NCI-H748 treated with DMSO at 0.1 percent for 48 hours (cell line): ENCODE data around the gene NASP.

ENCODE experiments used
- DNase-seq: peaks from one replicate; lab custom pipeline; 2025; lab: John Stamatoyannopoulos, UW

NASP gene

DNA sequence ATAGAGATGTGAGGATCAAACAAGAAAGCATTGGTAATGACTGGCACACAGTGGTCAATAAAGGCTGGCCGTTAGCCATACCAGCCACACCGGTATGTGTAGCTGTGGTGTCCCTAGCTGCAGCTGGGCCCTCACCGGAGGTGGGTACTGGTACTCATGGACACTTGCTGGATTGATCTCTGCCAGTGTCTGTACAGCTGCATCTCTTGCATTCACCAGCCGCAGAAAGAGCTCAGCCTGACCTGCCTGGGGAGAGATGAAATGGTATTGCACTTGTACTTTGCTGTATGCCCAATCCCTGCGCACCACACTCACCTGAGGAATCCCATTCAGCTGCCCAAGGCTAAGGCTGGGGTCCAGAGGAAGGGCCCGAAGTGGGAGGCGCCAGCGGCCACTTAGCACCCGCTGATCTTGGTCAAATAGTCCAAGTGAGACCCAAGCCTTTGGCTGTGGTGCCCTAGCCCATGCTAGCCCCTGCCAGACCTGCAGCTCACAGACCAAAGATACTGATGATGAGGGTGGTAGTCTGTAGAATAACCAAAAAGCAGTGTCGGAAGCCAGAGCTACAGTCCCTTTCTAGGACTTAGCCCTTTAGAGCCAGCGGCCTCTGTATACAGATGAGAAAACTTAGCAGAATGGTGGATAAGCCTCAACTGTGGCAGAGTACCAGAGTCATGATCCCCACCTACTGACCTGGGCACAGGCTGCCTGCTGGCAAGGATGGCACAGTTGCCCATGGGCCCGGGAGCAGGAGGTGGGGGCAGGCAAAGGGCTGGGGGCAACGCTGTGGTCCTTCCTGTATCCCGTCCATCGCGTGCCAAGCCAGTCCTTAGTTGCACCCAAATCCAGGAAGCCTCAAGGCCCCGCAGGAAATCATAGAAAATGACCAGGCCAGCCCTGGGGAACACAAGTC is 37.0 kb downstream of the NASP start:
- DNase-seq = no peak

GRCh38 chr1:45621501-45621836 is 37.6 kb downstream of the NASP start:
- no peak for DNase-seq

- no peak for DNase-seq
Measured at GRCh38 chr1:45621895-45622523, 38.2 kb downstream of the NASP start.

- no peak for DNase-seq
Measured at GRCh38 chr1:45622524-45623394, 38.9 kb downstream of the NASP start.

DNA sequence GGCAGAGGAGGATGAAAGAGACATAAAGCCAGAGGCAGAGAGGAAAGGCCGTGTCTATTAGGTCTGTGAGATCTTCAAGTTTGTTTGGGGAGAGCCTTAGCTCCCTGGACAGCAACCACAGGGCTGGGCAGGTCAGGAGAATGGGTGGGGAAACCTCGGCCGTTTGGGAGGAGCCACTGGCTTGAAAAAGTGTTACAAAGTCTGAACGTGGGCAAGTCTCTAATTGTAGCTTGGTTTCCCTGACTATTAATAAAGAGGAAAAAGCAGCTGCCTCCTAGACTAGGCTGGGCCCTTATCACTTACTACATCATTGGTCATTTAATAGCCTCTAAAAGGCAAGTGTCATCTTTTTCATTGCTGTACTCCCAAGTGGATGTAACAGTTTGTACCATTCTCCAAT is 40.1 kb downstream of the NASP start, which contains the start of gene CCDC17:
TSS of gene CCDC17 (minus strand) at position 83 of the 400 bp plus-strand sequence. CDS start 145 bp downstream, outside the sequence.
- DNase-seq = no peak

GRCh38 chr1:45629035-45629434 is 45.2 kb downstream of the NASP start:
- DNase-seq = no peak

- no peak for DNase-seq
Measured at GRCh38 chr1:45630429-45630828, 46.6 kb downstream of the NASP start.

DNA sequence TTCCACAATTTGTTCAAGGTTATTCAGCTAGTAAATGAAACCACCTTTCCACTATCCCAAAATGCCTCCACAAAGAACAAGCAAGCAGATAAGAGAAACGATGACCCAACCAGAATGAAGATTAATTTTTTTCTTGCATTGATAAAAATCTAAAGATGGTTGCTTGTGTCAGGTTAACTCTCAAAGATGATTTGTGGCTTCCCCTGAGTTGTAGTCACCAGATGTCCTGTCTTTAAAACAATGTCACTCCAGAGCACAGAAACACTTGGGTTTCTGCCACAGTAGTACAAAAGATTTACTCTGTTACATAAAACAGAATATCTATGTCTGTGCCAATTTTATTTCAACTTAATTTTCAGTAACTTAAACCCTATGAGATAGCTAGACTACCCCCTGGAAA is 51.4 kb downstream of the NASP start:
- DNase-seq = no peak

- DNase-seq = no peak
Measured at GRCh38 chr1:45640293-45640692, 56.5 kb downstream of the NASP start.

GRCh38 chr1:45643321-45643720 is 59.5 kb downstream of the NASP start:
- DNase-seq = no peak

DNA sequence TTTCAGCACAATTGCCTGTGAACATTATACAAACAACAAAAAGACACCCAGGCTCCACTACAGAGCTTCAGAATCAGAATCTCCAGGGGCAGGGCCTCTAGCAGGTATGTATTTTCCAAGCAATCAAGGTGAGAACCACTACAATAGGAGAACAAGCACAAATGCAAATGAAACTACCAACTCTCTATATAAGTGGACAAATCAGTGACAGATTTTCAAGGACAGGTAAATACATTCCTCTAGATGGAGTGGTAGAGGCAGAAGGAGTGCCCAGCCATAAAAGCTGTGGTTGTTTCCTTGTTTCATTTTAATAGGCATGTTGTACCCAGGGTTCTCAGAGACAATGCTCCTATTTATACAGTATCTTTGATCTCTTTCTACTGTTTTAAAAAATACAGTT is 60.1 kb downstream of the NASP start:
- DNase-seq = no peak

- no peak for DNase-seq
Measured at GRCh38 chr1:45644661-45645060, 60.8 kb downstream of the NASP start.

- no peak for DNase-seq
Measured at GRCh38 chr1:45647248-45648021, 63.6 kb downstream of the NASP start.

DNA sequence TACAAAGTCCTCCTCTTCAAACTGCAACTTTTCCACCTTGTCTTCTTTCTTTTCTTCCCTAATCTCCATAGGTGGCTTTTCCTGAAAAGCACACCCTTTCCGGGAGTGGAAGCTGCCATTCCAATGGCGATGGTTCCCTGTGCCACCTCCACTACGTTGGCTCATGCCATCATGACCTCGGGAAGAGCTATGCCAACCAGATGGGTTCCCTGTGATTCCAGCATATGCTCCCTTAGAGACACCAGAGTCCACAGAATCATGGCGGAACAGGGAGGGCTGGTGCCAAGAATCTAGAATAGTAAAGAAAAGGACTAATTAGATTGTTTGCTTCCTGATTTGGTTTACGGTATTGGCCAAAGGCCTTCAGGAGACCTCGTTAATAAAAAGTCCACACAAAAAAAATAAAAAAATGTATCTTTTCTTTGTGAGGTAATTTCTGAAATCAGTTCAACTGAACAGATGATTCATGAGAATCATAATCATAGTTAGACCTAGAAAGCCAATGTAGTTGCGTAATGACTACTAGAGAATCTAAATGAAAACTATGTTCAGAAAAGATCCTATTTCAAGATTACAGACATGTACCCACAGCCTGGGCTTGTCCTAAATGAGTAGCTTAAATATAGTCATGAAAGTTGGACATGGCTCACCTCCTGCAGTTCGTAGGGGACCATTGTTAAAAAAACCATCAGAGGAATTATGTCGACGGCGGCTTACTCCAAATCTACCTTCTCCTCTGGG is 70.9 kb downstream of the NASP start:
- no peak for DNase-seq

DNA sequence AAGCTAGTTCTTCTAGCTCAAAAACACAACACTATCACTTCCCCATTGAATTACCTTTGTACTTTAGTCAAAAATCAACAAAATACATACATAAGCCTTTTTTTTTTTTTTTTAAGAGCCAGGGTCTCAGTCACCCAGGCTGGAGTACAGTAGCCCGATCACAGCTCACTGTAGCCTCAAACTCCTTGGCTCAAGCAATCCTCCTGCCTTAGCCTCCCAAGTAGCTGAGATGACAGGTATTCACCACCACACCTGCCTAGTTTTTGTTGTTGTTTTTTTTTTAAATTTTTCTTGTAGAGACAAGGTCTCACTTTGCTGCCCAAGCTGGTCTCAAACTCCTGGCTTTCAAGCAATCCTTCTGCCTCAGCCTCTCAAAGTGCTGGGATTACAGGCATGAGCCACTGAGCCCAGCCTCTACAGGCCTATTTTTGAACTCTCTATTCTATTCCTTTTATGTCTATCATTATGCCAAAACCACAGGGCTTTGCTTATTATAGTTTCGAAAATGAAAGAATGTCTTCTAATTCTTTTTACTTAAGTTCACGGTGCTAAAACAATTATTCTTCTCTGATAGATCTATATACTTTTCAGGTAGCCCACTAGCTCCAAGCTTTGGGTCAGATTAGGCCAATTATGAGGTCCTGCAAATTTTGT is 72.9 kb downstream of the NASP start:
- DNase-seq = no peak

DNA sequence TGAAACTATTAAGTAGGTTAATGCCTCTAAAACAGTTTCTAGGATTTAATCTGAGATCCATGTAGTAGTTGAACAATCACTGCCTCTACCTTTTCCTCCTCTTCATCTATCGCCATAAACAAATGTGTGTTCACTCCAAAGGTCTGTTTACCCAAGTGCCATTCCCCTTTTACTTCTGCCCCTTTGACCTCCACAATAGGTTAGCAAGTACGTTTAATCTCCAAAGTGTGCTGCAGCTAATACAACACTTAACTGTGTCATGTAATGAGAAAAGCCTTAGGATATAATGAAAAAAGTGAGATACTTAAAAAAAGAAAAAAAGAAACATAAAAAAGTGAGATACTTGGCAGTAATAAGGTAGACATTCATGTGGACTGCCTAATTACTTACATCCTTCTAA is 74.3 kb downstream of the NASP start:
- DNase-seq = no peak

DNA sequence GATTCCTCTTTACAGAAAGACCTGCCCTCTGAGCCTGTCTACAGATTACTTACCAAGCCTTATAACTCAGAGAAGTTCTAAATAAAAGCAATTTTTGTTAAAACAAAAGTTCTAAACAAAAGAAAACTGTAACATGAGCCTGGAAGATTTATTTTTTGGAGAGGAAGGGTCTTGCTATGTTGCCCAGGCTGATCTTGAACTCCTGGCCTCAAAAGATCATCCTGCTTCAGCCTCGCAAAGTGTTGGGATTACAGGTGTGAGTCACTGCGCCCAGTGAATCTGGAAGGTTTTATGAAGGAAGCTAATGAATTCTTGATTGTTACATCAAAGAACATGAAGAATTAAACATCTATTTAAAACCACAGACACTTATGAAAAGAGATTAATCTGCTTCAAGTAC is 75.4 kb downstream of the NASP start:
- no peak for DNase-seq

GRCh38 chr1:45660336-45660735 is 76.5 kb downstream of the NASP start:
- DNase-seq = no peak

DNA sequence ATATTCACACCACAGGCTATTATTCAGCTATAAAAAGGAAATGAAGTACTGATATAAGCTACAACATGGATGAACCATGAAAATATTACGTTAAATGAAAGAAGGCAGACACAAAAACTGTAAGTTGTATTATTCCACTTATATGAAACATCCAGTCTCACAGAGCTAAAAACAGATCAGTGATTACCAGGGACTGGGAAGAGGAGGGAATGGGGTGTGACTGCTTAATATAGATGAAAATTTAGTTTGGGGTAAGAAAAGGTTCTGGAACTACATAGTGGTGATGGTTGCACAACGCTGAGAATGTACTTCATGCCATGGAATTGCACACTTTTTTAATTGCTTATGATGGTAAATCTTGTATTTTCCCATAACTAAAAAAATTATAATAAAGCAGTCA is 83.0 kb downstream of the NASP start:
- DNase-seq = no peak

GRCh38 chr1:45667321-45668111 is 83.7 kb downstream of the NASP start:
- no peak for DNase-seq
